HepG2 (cell line): ENCODE measurements around the gene YPEL3. TPM values are rescaled to one million over a fixed set of nuclear protein-coding genes. Genes with fewer than 3 reads are reported as not detected.

Experiments
- ARID4A ChIP-seq: sonication (generic); formaldehyde crosslinking; IDR thresholded peaks from 2 replicates; pipeline ENCODE4 v1.5.0; 2020; ENCODE audit warnings: mild to moderate bottlenecking, missing genetic modification reagents, borderline replicate concordance
- ATF5 ChIP-seq: sonication (generic); formaldehyde crosslinking; IDR thresholded peaks from 2 replicates; pipeline ENCODE4 v1.4.0; 2020; ENCODE audit warnings: mild to moderate bottlenecking, low read depth, missing genetic modification reagents
- CEBPZ ChIP-seq: IDR thresholded peaks from 2 replicates; pipeline ENCODE4 v1.6.1; 2012; ENCODE audit warnings: low read length, improper control_type of control experiment
- DPF2 ChIP-seq: sonication (generic); formaldehyde crosslinking; IDR thresholded peaks from 2 replicates; pipeline ENCODE4 v1.4.0; 2020; ENCODE audit warnings: mild to moderate bottlenecking, low read depth, missing genetic modification reagents, borderline replicate concordance
- GLI4 ChIP-seq: sonication (generic); formaldehyde crosslinking; IDR thresholded peaks from 2 replicates; pipeline ENCODE4 v1.5.1; 2020; ENCODE audit warnings: missing genetic modification reagents, mild to moderate bottlenecking, moderate library complexity, borderline replicate concordance
- IKZF1 ChIP-seq: fragments of 450-650 bp; IDR thresholded peaks from 2 replicates; pipeline ENCODE4 v1.7.1; 2016
- NCOA5 ChIP-seq: sonication (generic); formaldehyde crosslinking; IDR thresholded peaks from 2 replicates; pipeline ENCODE4 v1.4.0; 2020; ENCODE audit warnings: missing genetic modification reagents
- NFE2L2 ChIP-seq: fragments of 150-350 bp; IDR thresholded peaks from 2 replicates; pipeline ENCODE4 v1.6.1; 2014; ENCODE audit warnings: low read length
- POLR2AphosphoS5 ChIP-seq: IDR thresholded peaks from 2 replicates; pipeline ENCODE4 v1.6.1; 2012; ENCODE audit warnings: low read depth, low read length
- RFX3 ChIP-seq: IDR thresholded peaks from 2 replicates; pipeline ENCODE4 v1.6.1; 2016; ENCODE audit warnings: missing biosample characterization, missing genetic modification reagents
- ZNF598 ChIP-seq: sonication (generic); formaldehyde crosslinking; IDR thresholded peaks from 2 replicates; pipeline ENCODE4 v1.5.1; 2020; ENCODE audit warnings: mild to moderate bottlenecking, missing genetic modification reagents, borderline replicate concordance
- ZNF609 ChIP-seq: sonication (generic); formaldehyde crosslinking; IDR thresholded peaks from 2 replicates; pipeline ENCODE4 v1.4.0; 2020; ENCODE audit warnings: mild to moderate bottlenecking, missing genetic modification reagents, borderline replicate concordance
- ZNF7 ChIP-seq: IDR thresholded peaks from 2 replicates; pipeline ENCODE4 v1.6.1; 2016; ENCODE audit warnings: missing biosample characterization, missing genetic modification reagents
- ZNF788 ChIP-seq: sonication (generic); formaldehyde crosslinking; IDR thresholded peaks from 2 replicates; pipeline ENCODE4 v1.5.0; 2020; ENCODE audit warnings: mild to moderate bottlenecking, missing genetic modification reagents, borderline replicate concordance
- polyA plus RNA-seq, 8 experiments: library from polyadenylated mRNA; depleted of rRNA in 3 of 8; stranded (reverse) in 7 of 8; unstranded in 1 of 8; fragments of >200 nt; fragmentation: Illumina TruSeq in 4 of 8; extraction: Trizol in 4 of 8; gene quantifications; 2 replicates each; pipeline versions ENCODE4 v1.2.1 to v1.2.3, GENCODE V29; 2011 to 2016; ENCODE audit warnings: low read depth in 4 of 8, missing spikeins in 1 of 8, mixed read lengths in 1 of 8; ENCODE audit not compliant: insufficient read depth in 1 of 8
- total RNA-seq, 5 experiments: library from RNA; depleted of rRNA; stranded (reverse); fragments of >200 nt; fragmentation: Illumina TruSeq; extraction: Trizol; gene quantifications; 2 replicates each; pipeline ENCODE4 v1.2.3, GENCODE V29; 2016; ENCODE audit warnings: low read depth in 1 of 5

YPEL3 gene
- total and polyA plus RNA-seq, 2 of the 13 experiments (the other 11 are each of a cell fraction or from before 2014, with no cell fraction given) = 5.4 to 47.0 TPM

- peak; percentile 97; the same call in 1 of the 2 replicates for TF ChIP-seq ZNF788 (CRISPR knock-in tag)
- TF ChIP-seq ARID4A (CRISPR knock-in tag) = peak; percentile 99
- no peak for TF ChIP-seq DPF2 (CRISPR knock-in tag)
- TF ChIP-seq ZNF598 (CRISPR knock-in tag) = peak; percentile 82; the same call in 1 of the 2 replicates
- no peak for TF ChIP-seq IKZF1
- TF ChIP-seq ZNF7 = peak; percentile 8; the same call in 1 of the 2 replicates
- TF ChIP-seq ATF5 (CRISPR knock-in tag) = peak; percentile 98
- TF ChIP-seq NCOA5 = no peak
- TF ChIP-seq POLR2AphosphoS5 = no peak
- peak; percentile 100 for TF ChIP-seq RFX3 (CRISPR knock-in tag)
- peak; percentile 53; the same call in 1 of the 2 replicates for TF ChIP-seq GLI4
- no peak for TF ChIP-seq NFE2L2
- peak; percentile 81; the same call in 1 of the 2 replicates for TF ChIP-seq ZNF609 (CRISPR knock-in tag)
- TF ChIP-seq CEBPZ = no peak
These were observed 43.2 kb downstream of the YPEL3 start (continued) for GRCh38 chr16:30052671-30053372.
